ENCODE measurements around the gene MXI1.

Gene MXI1

DNA sequence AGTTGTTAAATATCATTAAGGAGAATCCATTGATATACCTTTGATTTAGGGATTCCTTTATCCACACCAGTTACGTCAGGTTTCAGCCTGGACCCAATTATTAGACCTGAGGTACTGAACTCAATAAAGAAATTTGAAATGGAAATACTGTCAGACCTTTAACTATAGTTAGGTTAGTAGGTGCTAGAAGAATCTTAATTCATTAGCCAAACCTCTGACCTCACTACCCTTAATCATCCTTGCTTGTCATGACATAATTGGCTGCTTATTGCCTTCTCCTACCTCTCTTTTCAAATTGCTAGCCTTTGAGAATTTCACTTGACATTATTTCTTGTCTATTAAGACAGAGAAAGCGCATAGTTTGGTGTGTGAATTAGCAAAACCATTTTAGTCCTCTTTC, 70.2 kb downstream of the MXI1 start (continued):
- TF ChIP-seq, protein P1, sequence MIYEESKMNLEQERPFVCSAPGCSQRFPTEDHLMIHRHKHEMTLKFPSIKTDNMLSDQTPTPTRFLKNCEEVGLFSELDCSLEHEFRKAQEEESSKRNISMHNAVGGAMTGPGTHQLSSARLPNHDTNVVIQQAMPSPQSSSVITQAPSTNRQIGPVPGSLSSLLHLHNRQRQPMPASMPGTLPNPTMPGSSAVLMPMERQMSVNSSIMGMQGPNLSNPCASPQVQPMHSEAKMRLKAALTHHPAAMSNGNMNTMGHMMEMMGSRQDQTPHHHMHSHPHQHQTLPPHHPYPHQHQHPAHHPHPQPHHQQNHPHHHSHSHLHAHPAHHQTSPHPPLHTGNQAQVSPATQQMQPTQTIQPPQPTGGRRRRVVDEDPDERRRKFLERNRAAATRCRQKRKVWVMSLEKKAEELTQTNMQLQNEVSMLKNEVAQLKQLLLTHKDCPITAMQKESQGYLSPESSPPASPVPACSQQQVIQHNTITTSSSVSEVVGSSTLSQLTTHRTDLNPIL (CRISPR knock-in tag; IDR thresholded peaks at IDR 0.05; ENCODE audit: low read depth): no peak
- TF ChIP-seq ZNF8 (CRISPR knock-in tag; IDR thresholded peaks at IDR 0.05) (no peak), ESRRG (CRISPR knock-in tag; IDR thresholded peaks at IDR 0.05) (no peak)

DNA sequence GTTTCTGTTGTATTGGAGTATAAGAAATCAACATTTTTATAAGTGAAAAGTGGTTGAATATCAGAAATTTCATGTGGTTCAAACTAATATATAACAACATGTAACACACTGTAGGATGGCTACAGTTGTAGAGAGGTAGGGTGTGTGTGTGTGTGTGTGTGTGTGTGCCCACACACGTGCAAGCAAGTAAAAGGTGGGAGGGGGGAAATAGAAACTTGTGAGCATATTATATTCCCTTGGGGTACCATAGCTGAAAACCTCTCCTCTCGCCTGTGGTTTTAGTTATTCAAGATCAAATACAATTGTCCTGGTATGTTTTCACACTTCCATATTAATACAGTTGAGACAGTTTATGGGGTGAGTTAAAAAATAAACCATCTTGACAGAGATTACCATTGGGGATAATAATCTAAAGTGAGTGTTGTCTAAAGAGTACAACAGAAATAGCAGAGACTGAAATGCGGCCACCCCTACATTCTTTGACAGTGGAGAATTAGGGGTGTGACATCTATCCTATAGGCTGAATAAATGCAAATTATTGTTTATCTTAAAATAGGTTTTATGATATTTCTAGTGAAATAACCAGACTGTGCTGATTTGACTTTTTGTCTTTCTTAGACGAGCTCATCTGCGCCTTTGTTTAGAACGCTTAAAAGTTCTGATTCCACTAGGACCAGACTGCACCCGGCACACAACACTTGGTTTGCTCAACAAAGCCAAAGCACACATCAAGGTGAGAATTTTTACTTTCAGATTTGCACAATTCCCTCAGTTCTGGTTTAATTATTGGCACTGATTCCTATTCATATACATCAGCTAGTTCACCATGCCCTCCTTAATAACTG, 71.4 kb downstream of the MXI1 start:
- no peak for ATAC-seq
- TF ChIP-seq, protein P2, sequence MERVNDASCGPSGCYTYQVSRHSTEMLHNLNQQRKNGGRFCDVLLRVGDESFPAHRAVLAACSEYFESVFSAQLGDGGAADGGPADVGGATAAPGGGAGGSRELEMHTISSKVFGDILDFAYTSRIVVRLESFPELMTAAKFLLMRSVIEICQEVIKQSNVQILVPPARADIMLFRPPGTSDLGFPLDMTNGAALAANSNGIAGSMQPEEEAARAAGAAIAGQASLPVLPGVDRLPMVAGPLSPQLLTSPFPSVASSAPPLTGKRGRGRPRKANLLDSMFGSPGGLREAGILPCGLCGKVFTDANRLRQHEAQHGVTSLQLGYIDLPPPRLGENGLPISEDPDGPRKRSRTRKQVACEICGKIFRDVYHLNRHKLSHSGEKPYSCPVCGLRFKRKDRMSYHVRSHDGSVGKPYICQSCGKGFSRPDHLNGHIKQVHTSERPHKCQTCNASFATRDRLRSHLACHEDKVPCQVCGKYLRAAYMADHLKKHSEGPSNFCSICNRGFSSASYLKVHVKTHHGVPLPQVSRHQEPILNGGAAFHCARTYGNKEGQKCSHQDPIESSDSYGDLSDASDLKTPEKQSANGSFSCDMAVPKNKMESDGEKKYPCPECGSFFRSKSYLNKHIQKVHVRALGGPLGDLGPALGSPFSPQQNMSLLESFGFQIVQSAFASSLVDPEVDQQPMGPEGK (CRISPR knock-in tag; IDR thresholded peaks at IDR 0.05; ENCODE audit: borderline replicate concordance): no peak
- TF ChIP-seq BACH2 (CRISPR knock-in tag; IDR thresholded peaks at IDR 0.05; ENCODE audit: borderline replicate concordance) (no peak), OSR1 (CRISPR knock-in tag; IDR thresholded peaks at IDR 0.05) (no peak), CSRNP3 (CRISPR knock-in tag; IDR thresholded peaks at IDR 0.05) (no peak), ZFP3 (CRISPR knock-in tag; IDR thresholded peaks at IDR 0.05) (no peak)

- TF ChIP-seq ZFP30 (CRISPR knock-in tag; IDR thresholded peaks at IDR 0.05) (no peak), GLIS3 (CRISPR knock-in tag; IDR thresholded peaks at IDR 0.05) (no peak), BACH2 (CRISPR knock-in tag; IDR thresholded peaks at IDR 0.05; ENCODE audit: borderline replicate concordance) (no peak), ZNF70 (CRISPR knock-in tag; IDR thresholded peaks at IDR 0.05) (no peak), RARB (CRISPR knock-in tag; IDR thresholded peaks at IDR 0.05) (no peak), ESRRG (CRISPR knock-in tag; IDR thresholded peaks at IDR 0.05) (no peak), POU6F1 (CRISPR knock-in tag; IDR thresholded peaks at IDR 0.05; ENCODE audit: borderline replicate concordance, low read depth) (no peak), PPARA (CRISPR knock-in tag; IDR thresholded peaks at IDR 0.05; ENCODE audit: borderline replicate concordance) (no peak), ZC3H10 (CRISPR knock-in tag; IDR thresholded peaks at IDR 0.05) (no peak), SNAI2 (CRISPR knock-in tag; IDR thresholded peaks at IDR 0.05) (no peak), ARNTL (CRISPR knock-in tag; IDR thresholded peaks at IDR 0.05; ENCODE audit: borderline replicate concordance, low read depth) (no peak), OSR1 (CRISPR knock-in tag; IDR thresholded peaks at IDR 0.05) (no peak), ISL1 (CRISPR knock-in tag; IDR thresholded peaks at IDR 0.05) (no peak), TOX (CRISPR knock-in tag; IDR thresholded peaks at IDR 0.05; ENCODE audit: borderline replicate concordance) (no peak), TCF4 (CRISPR knock-in tag; IDR thresholded peaks at IDR 0.05; ENCODE audit: borderline replicate concordance) (no peak)
- TF ChIP-seq, protein P3, sequence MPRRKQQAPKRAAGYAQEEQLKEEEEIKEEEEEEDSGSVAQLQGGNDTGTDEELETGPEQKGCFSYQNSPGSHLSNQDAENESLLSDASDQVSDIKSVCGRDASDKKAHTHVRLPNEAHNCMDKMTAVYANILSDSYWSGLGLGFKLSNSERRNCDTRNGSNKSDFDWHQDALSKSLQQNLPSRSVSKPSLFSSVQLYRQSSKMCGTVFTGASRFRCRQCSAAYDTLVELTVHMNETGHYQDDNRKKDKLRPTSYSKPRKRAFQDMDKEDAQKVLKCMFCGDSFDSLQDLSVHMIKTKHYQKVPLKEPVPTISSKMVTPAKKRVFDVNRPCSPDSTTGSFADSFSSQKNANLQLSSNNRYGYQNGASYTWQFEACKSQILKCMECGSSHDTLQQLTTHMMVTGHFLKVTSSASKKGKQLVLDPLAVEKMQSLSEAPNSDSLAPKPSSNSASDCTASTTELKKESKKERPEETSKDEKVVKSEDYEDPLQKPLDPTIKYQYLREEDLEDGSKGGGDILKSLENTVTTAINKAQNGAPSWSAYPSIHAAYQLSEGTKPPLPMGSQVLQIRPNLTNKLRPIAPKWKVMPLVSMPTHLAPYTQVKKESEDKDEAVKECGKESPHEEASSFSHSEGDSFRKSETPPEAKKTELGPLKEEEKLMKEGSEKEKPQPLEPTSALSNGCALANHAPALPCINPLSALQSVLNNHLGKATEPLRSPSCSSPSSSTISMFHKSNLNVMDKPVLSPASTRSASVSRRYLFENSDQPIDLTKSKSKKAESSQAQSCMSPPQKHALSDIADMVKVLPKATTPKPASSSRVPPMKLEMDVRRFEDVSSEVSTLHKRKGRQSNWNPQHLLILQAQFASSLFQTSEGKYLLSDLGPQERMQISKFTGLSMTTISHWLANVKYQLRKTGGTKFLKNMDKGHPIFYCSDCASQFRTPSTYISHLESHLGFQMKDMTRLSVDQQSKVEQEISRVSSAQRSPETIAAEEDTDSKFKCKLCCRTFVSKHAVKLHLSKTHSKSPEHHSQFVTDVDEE (CRISPR knock-in tag; IDR thresholded peaks at IDR 0.05): no peak
- TF ChIP-seq, protein P1 (CRISPR knock-in tag; IDR thresholded peaks at IDR 0.05; ENCODE audit: low read depth): no peak
- TF ChIP-seq, protein P2 (CRISPR knock-in tag; IDR thresholded peaks at IDR 0.05; ENCODE audit: borderline replicate concordance): no peak
- ATAC-seq: peak; percentile 92
Measured at GRCh38 chr10:110279407-110279986, 72.1 kb downstream of the MXI1 start.
